GF-D8 (cell line): ENCODE measurements around the gene ZNF749.

Source experiments
- DNase-seq: peaks from one replicate; lab custom pipeline; 2025; lab: John Stamatoyannopoulos, UW

ZNF749 gene

DNA sequence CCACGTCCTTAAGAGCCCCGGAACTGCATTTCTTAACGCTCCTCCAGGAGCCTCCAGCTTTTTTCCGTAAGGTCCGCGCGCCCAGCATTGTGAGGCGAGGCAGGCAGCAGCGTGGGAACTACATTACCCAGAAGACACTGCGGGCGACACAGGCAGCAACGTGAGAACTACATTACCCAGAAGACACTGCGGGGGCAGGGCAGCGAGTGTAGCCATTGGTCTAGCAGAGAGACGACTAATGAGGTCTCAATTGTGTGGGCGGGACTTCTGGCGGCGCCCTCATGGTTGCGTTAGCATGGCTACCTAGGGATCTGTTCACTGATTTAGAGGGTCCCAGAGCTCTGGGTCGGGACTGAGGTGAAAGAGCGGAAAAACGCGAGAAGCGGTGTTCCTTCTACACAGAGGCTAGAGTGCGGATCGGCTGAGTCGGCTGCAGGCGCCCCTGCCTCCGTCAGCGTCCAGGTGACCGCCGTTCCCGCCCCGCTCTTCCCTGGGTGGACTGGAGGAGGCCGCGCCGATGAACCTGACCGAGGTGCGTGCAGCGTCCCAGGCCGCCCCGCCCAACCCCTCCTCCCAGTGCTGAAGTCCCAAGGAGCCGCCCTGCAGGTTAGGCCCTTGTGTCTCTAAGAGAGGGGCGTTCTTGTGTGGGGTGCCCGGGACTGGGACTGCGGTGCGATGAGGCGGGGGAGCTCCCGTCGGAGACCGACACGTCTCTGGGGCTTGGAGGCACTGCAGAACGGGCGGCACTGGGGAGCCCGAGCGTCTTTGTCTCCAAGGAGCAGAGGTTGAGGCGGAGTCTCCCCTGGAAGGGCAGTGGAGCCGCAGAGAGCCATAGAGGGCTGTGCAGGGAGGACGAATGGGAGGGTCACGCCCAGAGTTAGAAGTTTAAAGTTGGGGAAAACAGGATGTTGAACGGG, at the start of gene ZNF749:
TSS of gene ZNF749 (plus strand) at position 264 of the 917 bp plus-strand sequence. CDS start at position 518, 254 bp downstream.
- DNase-seq, result peak; percentile 95

DNA sequence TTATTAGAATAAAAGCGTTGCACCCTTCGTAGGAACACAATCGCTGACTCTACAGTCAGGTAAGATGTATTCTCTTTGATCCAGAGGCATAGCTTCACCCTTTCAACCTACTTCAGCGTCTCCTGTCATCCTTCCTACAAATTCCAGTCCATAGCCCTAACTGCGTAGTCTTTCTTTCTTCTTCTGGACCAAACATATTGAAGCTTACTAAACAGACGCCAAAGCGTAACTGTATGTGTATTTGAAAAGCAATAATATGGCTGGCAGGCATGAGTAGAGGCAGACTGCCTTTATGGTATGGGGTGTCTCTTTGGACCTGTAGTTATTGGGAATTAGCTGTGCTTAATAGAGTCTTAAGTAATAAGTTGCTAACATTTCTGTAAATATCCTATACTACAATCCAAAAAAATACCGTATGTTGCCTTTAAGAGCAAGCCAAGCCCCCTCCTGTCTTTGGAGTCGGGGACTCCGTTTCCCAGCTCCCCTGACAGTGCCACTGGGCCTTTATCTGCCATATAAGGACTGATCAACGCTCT, 45.9 kb upstream of the ZNF749 start:
- DNase-seq, result no peak

DNA sequence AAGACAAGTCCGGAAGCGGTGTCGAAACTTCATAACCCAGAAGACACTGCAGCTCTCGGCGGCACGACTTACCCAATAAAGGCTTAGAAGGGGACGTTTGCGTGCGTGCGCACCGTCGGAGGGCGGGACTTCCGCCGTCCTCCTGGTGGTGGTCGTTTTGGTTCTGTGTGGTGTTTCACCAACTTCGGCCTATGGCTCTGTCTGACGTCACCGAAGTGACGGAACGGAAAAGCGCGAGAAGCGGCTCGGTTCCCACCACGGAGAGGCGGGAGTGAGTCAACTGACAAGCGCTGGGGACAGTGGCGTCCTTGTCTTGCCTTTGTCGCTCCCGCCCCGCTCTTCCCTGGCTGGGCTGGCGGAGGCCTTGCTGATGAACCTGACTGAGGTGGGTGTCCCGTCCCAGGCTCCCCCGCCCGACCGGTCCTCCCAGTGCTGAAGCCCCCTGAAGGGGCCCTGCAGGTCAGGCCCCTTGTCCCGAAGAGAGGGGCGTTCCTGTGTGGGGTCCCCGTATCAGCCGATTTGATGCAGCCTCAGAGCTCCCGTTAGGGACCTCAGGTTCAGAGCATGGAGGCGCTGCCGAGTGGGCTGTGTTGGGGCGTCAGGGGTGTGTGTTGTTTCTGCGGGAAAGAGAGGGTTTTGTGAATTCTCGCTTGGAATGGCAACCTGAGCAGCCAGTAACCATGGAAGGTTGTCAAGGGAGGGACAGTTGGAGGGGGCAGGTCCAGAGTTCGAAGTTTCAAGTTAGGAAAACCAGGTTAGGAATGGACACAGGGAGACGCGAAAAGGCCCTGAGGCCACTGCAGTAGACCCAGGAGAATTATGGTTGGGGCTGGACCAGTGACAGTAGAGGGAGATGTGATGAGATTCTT, 45.2 kb upstream of the ZNF749 start, which contains the start of gene ZNF548:
TSS of gene ZNF548 (plus strand) at position 125 of the 869 bp plus-strand sequence. CDS start at position 371, 246 bp downstream.
- peak; percentile 96 for DNase-seq

DNA sequence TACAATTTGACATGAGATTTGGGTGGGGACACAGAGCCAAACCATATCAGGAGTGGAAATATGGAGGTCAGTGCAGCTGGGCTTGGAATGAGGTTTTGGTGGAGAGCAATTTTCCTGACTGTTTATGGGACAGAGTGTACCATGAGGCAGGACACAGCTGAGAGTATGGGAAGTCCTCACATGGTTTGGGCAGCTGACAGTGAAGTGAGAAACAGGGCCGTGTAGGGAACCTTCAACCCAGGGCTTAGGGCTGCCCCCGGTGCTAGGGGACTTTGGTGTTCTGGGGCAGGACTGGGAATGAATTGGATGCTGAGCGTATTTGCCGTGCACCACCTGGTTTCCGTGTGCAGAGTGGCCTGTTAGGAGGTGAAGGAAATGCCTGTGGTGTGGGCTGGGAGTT, 39.4 kb upstream of the ZNF749 start:
- DNase-seq, result no peak

DNA sequence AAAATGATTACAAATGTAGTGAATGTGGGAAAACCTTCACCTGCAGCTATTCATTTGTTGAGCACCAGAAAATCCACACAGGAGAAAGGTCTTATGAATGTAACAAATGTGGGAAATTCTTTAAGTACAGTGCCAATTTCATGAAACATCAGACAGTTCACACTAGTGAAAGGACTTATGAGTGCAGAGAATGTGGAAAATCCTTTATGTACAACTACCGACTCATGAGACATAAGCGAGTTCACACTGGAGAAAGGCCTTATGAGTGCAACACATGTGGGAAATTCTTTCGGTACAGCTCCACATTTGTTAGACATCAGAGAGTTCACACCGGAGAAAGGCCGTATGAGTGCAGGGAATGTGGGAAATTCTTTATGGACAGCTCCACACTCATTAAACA, 36.3 kb upstream of the ZNF749 start:
- no peak for DNase-seq

DNA sequence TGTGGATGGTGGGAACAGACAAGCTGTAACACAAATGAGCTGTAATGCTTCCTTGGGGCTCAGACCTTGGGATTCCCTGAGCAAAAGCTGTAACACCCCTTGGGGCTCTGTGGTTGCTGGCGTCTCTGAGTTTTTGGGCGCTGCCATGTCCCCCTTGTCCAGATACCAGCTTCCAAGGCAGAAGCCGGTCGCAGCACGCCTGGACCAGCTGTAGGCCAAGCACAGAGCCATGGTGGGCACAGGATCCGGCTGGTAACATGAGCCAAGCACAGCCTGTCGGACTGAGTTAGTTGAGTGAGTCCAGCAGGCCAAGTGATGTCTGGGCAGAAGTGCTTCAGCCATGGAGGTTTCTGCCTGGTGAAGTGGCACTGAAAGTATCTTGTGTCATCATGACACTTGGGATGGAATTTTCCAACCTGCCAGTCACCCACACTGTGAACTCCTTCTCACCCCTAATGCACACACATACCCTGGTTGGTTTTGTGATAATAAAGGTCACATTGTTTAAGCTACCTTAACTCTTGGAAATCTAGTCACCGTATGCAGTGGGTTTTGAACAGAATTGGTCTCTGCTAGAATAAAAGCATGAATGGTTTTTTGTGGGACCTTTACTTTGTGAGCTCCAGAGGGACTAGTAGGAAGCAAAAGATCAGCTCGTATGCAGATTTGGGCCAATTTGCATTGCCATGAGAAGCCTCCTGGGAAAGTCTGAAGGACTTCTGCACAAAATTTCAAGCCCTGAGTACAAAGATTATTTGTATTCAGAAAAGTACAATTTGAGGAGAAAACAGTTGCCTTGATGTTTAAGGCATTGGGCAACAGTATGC, 31.2 kb upstream of the ZNF749 start:
- no peak for DNase-seq

DNA sequence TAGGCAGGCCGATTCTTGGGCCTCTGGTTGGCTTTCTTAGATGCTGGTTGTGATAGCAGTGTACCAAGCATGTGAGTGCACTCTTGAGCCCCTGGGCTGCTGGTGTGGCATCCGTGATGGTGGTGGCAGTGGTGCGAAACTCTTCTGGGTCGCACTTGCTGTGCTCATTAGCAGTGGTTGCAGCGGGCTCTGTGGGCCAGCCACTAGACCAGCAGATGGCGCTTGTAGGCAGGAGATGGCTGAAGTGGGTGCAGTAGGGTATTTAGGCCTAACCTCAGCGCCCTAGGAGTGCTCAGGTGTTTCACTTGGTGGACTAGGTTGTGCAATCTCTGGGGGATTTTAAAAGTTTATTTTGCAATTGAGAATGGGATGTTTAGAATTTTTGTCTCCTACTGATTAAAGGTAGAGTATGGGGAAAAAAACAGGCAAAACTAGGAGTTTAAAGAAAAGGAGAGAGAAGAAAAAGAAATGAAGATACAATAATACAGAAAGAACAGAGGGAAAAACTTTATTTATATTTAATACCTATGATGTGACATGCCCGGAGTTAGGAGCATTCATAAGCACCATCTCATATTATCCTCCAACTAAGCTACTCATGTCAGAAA, 28.5 kb upstream of the ZNF749 start:
- peak; percentile 6 for DNase-seq

DNA sequence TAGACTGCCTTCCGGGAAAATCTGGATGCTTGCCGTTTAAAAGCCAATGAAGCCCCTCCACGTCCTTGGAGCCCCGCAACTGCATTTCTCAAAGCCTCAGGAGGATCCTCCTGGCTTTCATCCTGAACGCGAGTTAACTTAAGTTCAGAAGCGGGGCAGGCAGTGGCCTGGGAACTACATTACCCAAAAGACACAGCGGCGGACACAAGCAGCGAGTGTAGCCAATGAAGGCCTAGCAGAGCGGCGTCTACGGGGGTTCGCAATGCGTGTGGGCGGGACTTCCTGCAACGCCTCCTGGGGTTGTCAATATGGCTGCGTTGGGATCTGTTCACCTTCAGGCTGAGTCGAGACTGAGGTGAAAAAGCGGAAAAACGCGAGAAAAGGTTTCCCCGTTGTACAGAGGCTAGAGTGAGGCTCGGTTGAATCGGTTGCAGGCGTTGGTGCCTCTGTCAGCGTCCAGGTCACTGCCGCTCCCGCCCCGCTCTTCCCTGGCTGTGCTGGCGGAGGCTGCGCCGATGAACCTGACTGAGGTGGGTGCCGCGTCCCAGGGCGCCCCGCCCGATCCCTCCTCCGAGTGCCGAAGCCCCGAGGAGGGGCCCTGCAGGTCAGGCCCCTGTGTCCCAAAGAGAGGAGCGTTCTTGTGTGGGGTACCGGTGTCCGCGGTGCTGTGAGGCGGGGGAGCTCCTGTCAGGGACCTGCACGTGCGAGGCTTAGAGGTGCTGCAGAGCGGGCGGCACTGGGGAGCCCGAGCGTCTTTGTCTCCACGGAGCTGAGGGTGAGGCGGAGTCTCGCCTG, 24.1 kb upstream of the ZNF749 start, which contains the start of gene ZNF17:
TSS of gene ZNF17 (plus strand) at position 285 of the 795 bp plus-strand sequence. CDS start 2,455 bp downstream, outside the sequence.
- peak; percentile 77 for DNase-seq

DNA sequence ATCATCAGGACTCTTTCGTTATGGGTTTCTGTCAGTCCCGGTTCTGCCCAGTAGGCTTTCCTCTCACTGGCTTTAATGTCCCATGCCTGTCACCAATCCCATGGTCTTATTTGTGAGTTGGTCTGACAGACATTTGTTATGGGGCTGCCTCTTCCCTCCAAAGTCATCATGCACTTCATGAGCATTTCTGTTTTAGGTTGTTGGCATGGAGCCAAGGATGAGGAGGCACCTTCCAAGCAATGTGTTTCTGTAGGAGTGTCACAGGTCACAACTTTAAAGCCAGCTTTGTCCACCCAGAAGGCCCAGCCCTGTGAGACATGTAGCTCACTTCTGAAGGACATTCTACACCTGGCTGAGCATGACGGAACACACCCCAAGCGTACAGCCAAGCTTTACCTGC, 15.7 kb upstream of the ZNF749 start:
- no peak for DNase-seq

DNA sequence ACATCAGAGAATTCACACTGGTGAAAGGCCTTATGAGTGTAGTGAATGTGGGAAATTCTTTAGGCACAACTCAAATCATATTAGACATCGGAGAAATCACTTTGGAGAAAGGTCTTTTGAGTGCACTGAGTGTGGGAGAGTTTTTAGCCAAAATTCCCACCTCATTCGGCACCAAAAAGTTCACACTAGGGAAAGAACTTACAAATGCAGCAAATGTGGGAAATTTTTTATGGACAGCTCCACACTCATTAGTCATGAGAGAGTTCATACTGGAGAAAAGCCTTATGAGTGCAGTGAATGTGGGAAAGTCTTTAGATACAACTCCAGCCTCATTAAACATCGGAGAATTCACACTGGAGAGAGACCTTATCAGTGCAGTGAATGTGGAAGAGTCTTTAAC, 14.1 kb upstream of the ZNF749 start:
- no peak for DNase-seq

DNA sequence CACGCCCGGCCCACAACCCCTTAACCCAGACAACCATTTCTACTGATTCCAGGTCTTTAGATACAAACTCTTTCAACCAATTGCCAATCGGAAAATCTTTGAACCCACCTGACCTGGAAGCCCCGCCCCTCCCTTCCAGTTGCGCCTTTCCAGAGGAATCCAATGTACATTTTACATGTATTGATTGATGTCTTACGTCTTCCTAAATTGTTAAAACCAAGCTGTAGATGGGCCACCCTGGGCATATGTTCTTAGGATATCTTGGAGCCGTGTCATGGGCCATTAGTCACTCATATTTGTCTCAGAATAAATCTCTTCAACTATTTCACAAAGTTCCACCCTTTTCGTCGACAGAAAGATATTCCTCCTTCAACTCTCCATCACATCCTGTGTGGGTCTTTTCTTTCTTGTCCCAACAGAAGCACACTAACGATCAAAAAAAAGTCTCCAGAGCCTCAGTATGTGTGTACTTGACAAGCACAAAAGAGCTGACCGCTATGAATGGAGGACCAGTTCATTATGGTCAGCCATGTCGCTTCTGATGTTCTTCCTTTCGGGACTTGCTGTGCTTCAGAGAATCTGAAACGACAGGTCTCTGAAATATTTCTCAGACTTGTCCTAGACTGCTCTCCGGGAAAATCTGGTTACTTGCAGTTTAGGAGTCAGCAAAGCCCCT, 601 bp upstream of the ZNF749 start:
- DNase-seq, result no peak

DNA sequence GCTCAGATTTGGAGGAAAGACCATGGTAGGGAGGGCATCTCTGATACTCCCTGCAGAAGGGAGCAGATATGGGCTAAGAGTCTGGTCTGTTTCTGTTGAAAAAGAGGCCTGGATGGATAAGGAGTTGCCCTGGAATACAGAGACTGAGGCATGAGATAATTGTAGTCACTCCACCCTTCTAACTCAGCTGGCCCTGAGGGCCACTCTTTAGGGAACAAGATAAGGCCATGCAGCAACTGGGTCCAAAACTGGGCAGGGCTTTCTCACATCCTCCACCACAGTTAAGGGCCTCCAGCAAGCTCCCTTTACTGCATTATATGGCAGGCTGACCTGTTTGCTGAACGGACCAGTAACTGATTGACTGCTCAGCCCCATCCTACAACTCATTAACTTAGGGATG, 1.3 kb downstream of the ZNF749 start:
- DNase-seq, result no peak

DNA sequence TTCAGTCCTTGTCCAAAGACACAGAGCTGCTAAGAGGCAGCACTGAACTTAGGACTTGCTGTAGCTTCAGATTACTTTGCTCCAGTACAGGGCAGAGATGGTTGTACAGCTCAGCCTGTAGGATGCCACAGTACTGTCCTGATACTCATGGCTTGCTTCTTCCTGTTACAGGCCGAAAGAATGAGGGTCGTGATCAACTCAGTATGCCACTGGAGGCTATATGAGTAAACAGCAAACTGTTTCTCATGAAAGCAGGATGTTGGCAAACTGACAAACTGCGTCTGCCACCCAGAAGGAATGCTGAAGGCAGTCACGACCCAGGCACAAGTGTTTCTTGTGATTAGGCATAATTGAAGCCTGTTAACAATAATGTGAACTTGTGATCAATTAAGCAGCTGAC, 2.8 kb downstream of the ZNF749 start:
- DNase-seq, result no peak

DNA sequence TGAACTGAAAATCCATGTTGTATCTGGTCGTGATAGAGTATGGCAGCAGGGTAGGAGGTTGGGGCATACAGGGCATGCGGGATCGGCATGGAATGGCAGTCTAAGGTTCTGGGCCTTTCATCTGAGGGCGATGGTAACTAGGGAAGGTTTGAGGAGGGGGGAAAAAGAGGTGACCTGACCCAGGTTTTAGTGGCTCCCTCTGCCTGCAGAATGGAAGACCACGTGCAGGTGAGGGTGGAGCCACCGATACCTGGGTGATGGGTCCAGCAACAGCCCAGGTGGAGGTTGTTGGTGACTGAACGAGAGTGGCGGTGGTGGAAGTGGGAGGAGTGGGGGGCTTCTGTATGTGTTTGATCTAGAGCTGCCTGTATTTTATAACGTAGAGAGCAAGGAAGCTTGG, 3.8 kb downstream of the ZNF749 start:
- no peak for DNase-seq

DNA sequence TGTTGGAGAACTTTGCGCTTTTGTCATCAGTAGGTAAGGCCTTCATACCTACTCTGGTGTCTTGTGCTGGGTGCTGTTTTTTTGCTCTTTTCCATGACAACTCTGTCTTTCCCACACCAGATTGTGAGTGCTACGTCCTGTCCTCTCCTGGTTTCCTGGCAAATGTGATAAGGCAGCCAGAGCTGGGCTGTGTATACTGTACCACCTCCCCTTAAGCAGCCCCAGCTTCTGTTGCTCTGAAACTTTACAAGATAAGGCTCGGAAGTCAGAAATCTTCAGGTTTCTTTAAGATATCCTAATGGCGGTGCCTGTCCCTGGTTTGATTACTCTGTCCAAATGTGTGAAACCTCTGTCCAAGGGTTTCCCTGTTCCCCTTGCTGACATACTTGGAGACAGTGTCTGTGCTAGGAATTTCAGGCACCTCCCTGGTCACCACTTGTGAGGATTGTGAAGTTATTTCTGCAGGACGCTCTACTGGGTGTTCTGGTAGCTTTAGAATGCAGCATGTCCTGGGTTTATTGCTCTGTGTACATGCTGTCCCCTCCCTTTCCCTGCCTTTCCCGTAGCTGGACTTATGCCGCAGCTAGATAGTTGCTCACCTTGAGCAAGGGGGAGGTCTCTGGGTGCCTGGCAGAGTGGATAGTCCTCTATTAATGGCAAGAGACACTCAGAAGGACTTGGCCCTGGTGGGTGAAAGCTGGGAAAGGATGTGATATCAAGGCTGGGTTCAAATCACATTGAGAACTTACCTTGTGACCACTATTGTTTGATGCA, 7.0 kb downstream of the ZNF749 start:
- no peak for DNase-seq

DNA sequence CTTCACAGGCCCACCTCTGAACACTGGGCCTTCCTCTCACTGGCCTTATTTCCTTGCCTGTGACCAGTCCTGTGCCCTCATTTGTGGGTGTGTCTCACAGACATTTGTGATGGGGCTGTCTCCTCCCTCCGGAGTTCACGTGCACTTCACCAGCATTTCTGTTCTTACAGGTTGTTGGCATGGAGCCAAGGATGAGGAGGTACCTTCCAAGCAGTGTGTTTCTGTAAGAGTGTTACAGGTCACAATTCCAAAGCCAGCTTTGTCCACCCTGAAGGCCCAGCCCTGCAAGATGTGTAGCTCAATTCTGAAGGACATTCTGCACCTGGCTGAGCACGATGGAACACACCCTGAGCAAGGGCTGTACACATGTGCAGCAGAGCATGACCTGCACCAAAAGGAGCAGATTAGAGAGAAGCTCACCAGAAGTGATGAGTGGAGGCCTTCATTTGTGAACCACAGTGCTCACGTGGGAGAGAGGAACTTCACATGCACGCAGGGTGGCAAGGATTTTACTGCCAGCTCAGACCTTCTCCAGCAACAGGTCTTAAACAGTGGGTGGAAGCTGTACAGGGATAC, 8.1 kb downstream of the ZNF749 start:
- no peak for DNase-seq

DNA sequence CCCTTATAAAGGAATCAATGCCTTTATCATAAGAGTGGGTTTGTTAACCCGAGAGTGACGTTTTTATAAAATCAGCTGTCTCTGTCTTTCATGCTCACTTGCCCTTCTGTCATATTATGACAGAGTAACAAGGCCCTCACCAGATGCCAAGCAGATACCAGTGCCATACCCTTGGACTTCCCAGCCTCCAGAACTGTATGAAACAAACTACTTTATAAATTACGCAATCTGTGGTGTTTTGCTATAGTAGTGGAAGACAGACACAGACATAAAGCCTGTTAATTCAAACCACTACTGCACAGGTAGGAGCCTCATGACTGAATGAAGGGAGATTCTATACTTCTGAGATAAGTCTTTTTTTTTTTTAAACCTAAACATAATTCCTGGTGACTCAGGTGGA, 17.2 kb downstream of the ZNF749 start:
- DNase-seq, result no peak

DNA sequence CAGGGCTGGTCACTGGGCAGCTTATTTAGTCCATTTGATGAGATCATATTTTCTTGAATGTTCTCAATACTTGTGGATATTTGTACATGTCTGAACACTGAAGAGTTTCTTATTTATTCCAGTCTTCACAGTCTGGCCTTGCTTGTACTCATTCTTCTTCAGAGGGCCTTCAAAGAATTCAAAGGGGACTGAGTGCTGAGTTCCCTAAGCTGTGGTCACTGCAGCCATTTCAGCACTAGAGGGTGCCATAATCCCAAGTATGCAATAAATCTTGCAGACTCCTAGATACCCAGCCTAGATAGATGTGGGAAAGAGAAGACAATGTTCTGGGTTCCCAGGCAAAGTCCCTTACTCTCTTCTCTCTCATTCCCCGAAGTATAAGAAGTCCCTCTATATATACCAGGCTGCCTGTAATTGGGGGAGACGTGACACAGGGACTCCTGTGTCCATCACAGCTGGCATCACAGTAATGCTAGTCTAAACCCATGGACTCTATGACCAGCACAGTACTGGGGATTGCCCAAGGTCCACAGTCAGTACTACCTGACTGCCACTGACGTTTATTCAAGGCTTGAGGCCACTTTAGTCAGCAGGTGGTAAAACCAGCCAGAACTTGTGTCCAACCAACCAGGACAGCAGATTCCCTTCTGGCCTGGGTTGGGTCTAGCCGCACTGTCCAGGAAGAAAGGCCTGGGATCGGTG, 30.7 kb downstream of the ZNF749 start:
- DNase-seq, result peak; percentile 9
